MG63 (cell line): ENCODE measurements around the gene FHIP2A. TPM values are rescaled to one million over a fixed set of nuclear protein-coding genes. Genes with fewer than 3 reads are reported as not detected.

Experiments used
- DNase-seq: peaks from one replicate; pipeline ENCODE4 v3.0.0-alpha.2; 2020
- H3K27me3 ChIP-seq: fragments of 250-450 bp; sonication (Bioruptor Pico); 2 replicates; pipeline ENCODE4 v1.5.1; 2020; ENCODE audit warnings: mild to moderate bottlenecking, moderate library complexity
- H3K36me3 ChIP-seq: fragments of 250-450 bp; sonication (Bioruptor Pico); 2 replicates; pipeline ENCODE4 v1.5.1; 2020; ENCODE audit warnings: mild to moderate bottlenecking, moderate library complexity
- H3K4me3 ChIP-seq: fragments of 250-450 bp; sonication (Bioruptor Pico); 2 replicates; pipeline ENCODE4 v1.5.1; 2020; ENCODE audit warnings: mild to moderate bottlenecking, moderate library complexity
- H3K9me3 ChIP-seq: fragments of 250-450 bp; sonication (Bioruptor Pico); 2 replicates; pipeline ENCODE4 v1.5.1; 2020; ENCODE audit warnings: mild to moderate bottlenecking, moderate library complexity
- total RNA-seq: library from RNA; depleted of rRNA; stranded (reverse); fragments of >200 nt; shearing (Covaris generic); gene quantifications from 2 replicates; pipeline ENCODE4 v1.2.3, GENCODE V29; 2014; ENCODE audit warnings: low replicate concordance

The FHIP2A gene
- total RNA-seq, 1 experiment from 2014 or later: 7.1 TPM

GRCh38 chr10:114806562-114807391 lies 14.8 kb upstream of the FHIP2A start:
- Histone ChIP-seq H3K9me3 (no peaks in the 10 kb centered on the region), H3K36me3 (no peaks in the 10 kb centered on the region), H3K27me3 (no peaks in the 10 kb centered on the region), H3K4me3 (no peak overlapping the region)
- no peak for DNase-seq

- no peaks in the 10 kb centered on the region for H3K9me3 ChIP-seq
- H3K36me3 ChIP-seq: no peaks in the 10 kb centered on the region
- DNase-seq: no peak
- H3K4me3 ChIP-seq: no peak overlapping the region
- H3K27me3 ChIP-seq: no peaks in the 10 kb centered on the region
Observed at GRCh38 chr10:114808982-114809381, 12.6 kb upstream of the FHIP2A start.

- Histone ChIP-seq H3K36me3 (no peaks in the 10 kb centered on the region), H3K4me3 (no peak overlapping the region), H3K9me3 (peaks cover 5% of the 10 kb centered on the region; the same call in 1 of the 2 replicates), H3K27me3 (no peaks in the 10 kb centered on the region)
- no peak for DNase-seq
Observed at GRCh38 chr10:114810926-114811325, 10.7 kb upstream of the FHIP2A start.

GRCh38 chr10:114811862-114812261 lies 9.7 kb upstream of the FHIP2A start:
- Histone ChIP-seq H3K9me3 (peaks cover 5% of the 10 kb centered on the region; the same call in 1 of the 2 replicates), H3K4me3 (no peak overlapping the region), H3K27me3 (no peaks in the 10 kb centered on the region), H3K36me3 (no peaks in the 10 kb centered on the region)
- no peak for DNase-seq

GRCh38 chr10:114815791-114816190 lies 5.8 kb upstream of the FHIP2A start:
- no peak overlapping the region for H3K4me3 ChIP-seq
- DNase-seq: no peak
- H3K9me3 ChIP-seq: peaks cover 5% of the 10 kb centered on the region; the same call in 1 of the 2 replicates
- H3K36me3 ChIP-seq: no peaks in the 10 kb centered on the region
- no peaks in the 10 kb centered on the region for H3K27me3 ChIP-seq

GRCh38 chr10:114816308-114816707 lies 5.3 kb upstream of the FHIP2A start:
- DNase-seq: no peak
- H3K36me3 ChIP-seq: no peaks in the 10 kb centered on the region
- H3K27me3 ChIP-seq: no peaks in the 10 kb centered on the region
- H3K9me3 ChIP-seq: peaks cover 5% of the 10 kb centered on the region; the same call in 1 of the 2 replicates
- H3K4me3 ChIP-seq: no peak overlapping the region

- Histone ChIP-seq H3K27me3 (no peaks in the 10 kb centered on the region), H3K4me3 (no peak overlapping the region), H3K36me3 (peaks cover 7% of the 10 kb centered on the region), H3K9me3 (peaks cover 5% of the 10 kb centered on the region; the same call in 1 of the 2 replicates)
- DNase-seq: no peak
Observed at GRCh38 chr10:114819322-114819721, 2.3 kb upstream of the FHIP2A start.

- Histone ChIP-seq H3K27me3 (no peaks in the 10 kb centered on the region), H3K4me3 (peak overlapping the region; percentile 79), H3K9me3 (no peaks in the 10 kb centered on the region), H3K36me3 (peaks cover 25% of the 10 kb centered on the region)
- DNase-seq: no peak
Observed at GRCh38 chr10:114821915-114822443, 399 bp downstream of the FHIP2A start.

- peaks cover 29% of the 10 kb centered on the region for H3K36me3 ChIP-seq
- no peaks in the 10 kb centered on the region for H3K27me3 ChIP-seq
- peak; percentile 42 for DNase-seq
- H3K4me3 ChIP-seq: peak overlapping the region; percentile 79
- no peaks in the 10 kb centered on the region for H3K9me3 ChIP-seq
Observed at GRCh38 chr10:114822444-114823076, 980 bp downstream of the FHIP2A start.

- Histone ChIP-seq H3K36me3 (peaks cover 29% of the 10 kb centered on the region), H3K4me3 (peak overlapping the region; percentile 79), H3K27me3 (no peaks in the 10 kb centered on the region), H3K9me3 (no peaks in the 10 kb centered on the region)
- DNase-seq: no peak
Observed at GRCh38 chr10:114823077-114823463, 1.5 kb downstream of the FHIP2A start.

GRCh38 chr10:114824391-114824790 lies 2.8 kb downstream of the FHIP2A start:
- no peaks in the 10 kb centered on the region for H3K27me3 ChIP-seq
- no peak overlapping the region for H3K4me3 ChIP-seq
- DNase-seq: no peak
- no peaks in the 10 kb centered on the region for H3K9me3 ChIP-seq
- H3K36me3 ChIP-seq: peaks cover 35% of the 10 kb centered on the region

- peak; percentile 66 for DNase-seq
- H3K36me3 ChIP-seq: peaks cover 41% of the 10 kb centered on the region
- no peak overlapping the region for H3K4me3 ChIP-seq
- H3K9me3 ChIP-seq: no peaks in the 10 kb centered on the region
- H3K27me3 ChIP-seq: no peaks in the 10 kb centered on the region
Observed at GRCh38 chr10:114825513-114826253, 4.1 kb downstream of the FHIP2A start.

- no peaks in the 10 kb centered on the region for H3K9me3 ChIP-seq
- DNase-seq: no peak
- peaks cover 58% of the 10 kb centered on the region for H3K36me3 ChIP-seq
- no peak overlapping the region for H3K4me3 ChIP-seq
- no peaks in the 10 kb centered on the region for H3K27me3 ChIP-seq
Observed at GRCh38 chr10:114829160-114829909, 7.8 kb downstream of the FHIP2A start.

GRCh38 chr10:114831186-114831867 lies 9.7 kb downstream of the FHIP2A start:
- Histone ChIP-seq H3K9me3 (no peaks in the 10 kb centered on the region), H3K4me3 (no peak overlapping the region), H3K27me3 (no peaks in the 10 kb centered on the region), H3K36me3 (peaks cover 63% of the 10 kb centered on the region)
- no peak for DNase-seq

GRCh38 chr10:114837690-114838089 lies 16.1 kb downstream of the FHIP2A start:
- Histone ChIP-seq H3K36me3 (peaks cover 88% of the 10 kb centered on the region), H3K27me3 (no peaks in the 10 kb centered on the region), H3K4me3 (no peak overlapping the region), H3K9me3 (no peaks in the 10 kb centered on the region)
- no peak for DNase-seq

GRCh38 chr10:114839901-114840300 lies 18.3 kb downstream of the FHIP2A start:
- DNase-seq: no peak
- Histone ChIP-seq H3K27me3 (no peaks in the 10 kb centered on the region), H3K36me3 (peaks cover 85% of the 10 kb centered on the region), H3K9me3 (no peaks in the 10 kb centered on the region), H3K4me3 (no peak overlapping the region)
